ENCODE results near the gene OASL.

The OASL gene

GRCh38 chr12:120984351-120984898 lies 54.6 kb downstream of the OASL start:
- DNase-seq = no peak

- no peak for DNase-seq
Observed at GRCh38 chr12:120983759-120984158, 55.3 kb downstream of the OASL start.

DNA sequence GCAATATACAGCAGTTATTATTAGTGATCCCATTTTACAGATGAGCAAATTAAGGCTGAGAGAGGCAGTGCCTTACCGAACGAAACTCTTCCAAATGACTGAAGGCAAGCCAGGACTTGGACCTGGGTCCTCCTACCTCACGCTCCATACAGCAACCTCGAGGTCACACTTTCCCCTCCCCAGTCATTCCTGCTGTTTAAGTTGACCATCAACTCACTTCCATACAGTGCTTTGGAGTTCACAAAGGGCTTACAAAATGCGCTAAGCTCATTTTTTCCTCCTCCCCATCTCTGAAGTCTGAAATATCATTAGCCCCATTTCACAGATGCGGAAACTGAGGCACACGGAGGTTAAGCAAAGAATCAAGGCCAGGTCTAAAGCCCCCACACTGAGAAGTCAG lies 56.4 kb downstream of the OASL start:
- DNase-seq = no peak

GRCh38 chr12:120981407-120981941 lies 57.6 kb downstream of the OASL start:
- DNase-seq = no peak

DNA sequence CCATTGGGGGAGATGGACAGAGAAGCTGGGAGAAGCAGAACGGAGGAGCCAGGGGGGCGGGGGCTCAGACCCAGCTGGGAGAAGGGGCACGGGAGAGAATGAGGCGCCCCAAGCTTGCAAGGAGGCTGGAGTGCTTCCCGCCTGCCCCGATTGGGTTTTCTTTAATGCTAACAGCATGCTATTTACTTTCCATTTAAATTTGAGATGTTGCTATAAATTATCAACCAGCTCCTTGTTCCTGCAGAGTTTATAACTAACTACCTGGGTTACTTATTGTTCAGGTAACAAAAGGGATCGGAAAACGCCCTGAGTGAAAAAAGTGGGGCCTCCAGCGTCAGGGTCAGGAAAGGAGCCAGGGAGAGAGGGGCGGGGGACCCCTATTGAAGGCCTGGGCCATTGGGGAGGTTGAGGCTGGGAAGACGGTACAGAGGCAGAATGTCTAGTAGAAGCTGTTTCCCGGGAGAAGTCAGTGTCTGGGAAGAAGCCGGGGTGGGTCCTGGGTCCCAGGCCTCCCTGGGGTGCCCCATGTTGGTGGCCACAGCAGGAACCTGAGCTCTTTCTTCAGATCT lies 58.2 kb downstream of the OASL start:
- DNase-seq = no peak

DNA sequence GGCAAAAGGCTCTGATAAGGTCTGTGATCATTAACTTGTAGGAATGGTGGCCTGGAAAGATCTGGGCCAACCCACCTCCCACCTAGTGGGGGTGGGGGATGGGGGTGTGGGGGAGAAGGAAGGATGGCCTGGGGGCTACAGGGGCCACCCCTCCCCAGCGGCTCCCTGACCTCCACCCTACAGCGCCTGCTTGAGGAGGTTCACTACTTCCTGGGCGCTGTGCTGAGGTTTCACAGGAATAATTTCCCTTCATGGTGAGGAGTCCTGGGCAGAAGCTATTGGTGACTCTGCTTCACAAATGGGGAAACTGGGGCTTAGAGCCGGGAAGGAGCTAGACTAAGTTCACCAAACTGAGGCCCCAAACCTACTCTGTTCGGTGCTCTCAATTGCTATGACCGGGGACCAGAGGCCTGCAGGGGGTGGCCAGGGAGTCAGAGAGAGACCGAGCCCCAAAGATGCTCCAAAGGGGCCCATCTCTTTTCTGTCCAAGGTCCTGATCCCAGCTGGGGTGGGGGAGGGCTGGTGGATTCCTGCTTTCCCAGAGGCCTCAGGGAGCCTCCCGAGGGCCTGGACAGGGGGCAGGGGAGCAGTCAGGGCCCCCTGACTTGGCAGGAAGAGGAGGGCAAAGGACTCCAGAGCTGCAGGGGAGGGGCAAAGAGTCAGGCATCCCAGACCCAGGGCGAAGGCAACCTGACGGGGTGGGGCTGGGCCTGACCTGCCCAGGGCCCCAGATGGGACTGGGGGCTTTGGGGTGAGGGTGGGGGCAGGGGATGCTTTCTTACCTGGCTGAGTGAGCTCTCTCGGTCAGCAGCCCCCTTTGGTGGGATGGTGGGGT lies 59.0 kb downstream of the OASL start:
- DNase-seq = no peak

DNA sequence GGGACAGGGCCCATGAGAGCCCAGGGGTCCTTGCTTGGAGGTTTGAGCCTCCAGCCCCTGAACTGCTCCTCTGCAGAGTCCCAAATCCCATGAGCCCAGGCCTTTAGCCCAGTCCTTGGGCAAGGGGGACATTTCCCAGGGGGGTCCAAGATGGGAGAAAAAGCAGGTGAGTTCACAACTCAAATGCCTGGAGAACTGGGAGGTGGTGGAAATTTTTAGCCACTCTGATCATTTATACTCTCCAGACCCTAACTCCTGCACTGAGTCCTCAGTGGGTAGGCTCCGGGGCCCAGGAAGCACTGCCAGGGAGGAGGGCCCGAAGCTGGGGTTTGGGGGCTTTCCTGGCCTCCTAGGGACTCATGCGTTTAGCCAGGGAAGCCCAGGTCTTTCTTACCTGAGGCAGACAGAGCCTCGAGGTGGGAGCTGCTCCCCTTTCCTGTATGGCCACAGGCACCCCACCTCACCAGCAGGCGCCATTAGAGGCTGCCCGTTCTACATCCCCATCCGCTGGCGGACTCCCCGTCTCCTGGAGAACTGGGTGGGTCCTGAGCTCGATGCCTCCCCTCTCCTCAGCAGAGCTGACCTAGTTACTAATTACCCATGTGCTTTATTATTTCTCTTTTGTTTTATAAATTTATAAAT lies 59.7 kb downstream of the OASL start:
- DNase-seq = no peak

DNA sequence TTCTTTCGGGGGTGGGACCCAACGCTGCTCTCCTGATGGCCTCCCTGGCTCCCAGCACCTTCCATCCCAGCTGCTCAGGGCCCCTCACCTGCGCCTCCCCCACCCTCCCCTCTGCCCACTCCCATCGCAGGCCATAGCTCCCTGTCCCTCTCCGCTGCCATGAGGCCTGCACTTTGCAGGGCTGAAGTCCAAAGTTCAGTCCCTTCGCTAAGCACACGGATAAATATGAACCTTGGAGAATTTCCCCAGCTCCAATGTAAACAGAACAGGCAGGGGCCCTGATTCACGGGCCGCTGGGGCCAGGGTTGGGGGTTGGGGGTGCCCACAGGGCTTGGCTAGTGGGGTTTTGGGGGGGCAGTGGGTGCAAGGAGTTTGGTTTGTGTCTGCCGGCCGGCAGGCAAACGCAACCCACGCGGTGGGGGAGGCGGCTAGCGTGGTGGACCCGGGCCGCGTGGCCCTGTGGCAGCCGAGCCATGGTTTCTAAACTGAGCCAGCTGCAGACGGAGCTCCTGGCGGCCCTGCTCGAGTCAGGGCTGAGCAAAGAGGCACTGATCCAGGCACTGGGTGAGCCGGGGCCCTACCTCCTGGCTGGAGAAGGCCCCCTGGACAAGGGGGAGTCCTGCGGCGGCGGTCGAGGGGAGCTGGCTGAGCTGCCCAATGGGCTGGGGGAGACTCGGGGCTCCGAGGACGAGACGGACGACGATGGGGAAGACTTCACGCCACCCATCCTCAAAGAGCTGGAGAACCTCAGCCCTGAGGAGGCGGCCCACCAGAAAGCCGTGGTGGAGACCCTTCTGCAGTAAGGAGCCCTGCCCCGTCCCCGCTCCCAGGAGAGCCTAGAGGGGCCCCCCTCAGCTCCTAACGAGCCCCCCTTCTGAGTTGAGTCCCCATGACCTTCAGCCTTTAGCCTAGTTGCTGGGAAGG lies 60.5 kb downstream of the OASL start, which contains the start of gene HNF1A:
TSS of gene HNF1A (plus strand) at position 248 of the 924 bp plus-strand sequence. CDS start at position 474, 226 bp downstream.
- DNase-seq = no peak

DNA sequence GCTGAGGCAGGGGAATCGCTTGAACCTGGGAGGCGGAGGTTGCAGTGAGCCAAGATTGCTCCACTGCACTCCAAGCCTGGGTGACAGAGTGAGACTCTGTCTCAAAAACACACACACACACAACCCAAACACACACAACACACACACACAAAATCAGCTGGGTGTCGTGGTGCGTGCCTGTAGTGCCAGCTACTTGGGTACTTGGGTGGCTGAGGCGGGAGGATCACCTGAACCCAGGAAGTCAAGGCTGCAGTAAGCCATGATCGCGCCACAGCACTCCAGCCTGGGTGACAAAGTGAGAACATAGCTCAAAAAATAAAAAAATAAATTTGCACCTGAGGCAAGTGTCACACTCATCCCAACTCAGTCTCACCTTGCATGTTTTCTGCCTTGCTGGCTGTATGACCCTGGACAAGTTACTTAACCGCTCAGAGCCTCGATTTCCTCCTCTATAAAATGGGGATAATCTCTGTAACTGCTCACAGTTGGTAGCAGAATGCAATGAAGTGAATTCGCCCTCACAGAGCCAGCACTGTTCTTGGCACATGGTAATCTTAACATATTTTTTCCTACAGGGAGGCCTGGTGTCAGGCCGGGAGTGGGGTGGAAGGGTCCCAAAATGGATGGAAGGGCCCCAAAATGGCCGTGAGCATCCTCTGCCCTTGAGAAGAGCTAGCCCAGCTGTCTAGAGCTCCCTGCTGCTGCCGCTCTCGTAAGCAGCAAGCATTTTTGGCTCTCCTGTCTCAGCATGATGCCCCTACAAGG lies 61.3 kb downstream of the OASL start:
- DNase-seq = no peak

DNA sequence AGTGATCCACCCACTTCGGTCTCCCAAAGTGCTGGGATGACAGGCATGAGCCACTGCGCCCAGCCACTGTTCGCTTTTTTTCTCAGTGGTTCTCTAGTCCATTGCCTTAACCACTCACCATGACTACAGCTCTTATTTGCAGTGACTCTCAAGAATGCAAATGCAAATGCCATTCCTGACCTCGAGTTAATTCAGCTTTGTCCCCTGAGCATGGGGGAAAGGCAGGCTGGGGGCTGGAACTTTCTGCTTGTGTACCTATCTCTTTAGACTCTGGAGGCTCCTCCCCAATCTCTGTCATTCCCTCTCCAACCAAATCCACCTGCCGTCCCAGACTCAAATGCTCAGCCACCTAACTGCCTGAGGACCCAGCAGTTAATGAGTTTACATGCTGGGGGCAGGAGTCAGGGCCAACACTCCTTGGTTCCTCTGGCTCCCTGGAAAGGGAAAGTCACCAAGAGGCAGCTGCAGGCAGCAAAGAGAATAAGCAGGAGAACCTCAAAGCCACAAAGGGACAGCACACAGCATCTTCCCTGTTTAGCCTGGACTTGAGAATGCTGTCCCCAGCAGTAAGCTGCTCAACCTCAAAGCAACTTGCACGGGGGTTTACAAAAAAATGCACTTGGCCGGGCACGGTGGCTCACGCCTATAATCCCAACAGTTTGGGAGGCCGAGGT lies 66.0 kb downstream of the OASL start:
- no peak for DNase-seq

DNA sequence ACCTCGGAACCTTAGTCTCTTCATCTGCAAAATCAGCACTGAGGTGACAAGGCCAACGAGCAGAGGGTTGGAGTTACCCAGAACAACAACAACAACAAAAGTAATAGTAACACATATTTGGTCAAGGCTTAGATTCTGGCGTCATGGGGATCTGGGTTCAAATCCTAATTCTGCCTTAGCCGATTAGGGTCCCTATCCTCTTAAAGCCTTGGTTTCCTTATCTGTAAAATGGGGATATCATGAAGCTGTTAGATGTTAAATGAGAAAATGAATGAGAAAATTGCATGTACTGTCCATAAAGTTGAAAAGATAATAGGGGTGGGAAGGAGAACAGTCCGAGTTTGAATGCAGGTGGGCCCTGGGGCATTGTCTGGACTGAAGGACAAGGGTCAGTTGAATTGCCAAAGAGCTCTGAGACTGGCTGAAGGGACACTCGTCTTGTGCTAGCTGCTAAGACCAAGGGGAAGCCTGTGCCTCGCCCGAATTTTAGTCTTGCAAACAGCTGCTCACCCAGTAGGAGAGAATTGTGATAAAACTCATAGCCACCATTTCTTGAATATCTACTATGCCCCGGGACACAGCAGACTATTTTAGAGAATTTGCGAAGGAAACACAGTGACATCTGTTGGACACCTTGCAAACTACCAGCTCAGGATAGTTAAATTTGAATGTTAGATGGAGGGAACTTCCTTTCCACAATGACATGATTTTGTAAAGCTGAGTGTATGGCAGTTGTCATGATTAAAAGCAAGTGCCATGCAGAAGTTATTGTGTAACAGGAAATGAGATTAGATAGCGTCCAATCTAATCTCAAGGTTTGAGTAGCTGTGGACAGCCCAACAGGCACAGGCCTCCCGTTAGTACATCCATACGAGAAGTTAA lies 67.5 kb downstream of the OASL start:
- peak; percentile 20 for DNase-seq

GRCh38 chr12:120970310-120970709 lies 68.7 kb downstream of the OASL start:
- no peak for DNase-seq
